ENCODE measurements around the gene C1QA.

- TF ChIP-seq CTCF (conservative IDR thresholded peaks at IDR 0.05 in 1 of 2, IDR thresholded peaks at IDR 0.05 in 1 of 2; ENCODE audit: low read depth in 1 of 2, low read length in 2 of 2) (no peak), EZH2 (IDR thresholded peaks at IDR 0.05; ENCODE audit: low read length, missing control alignments) (no peak)
These were observed 25.9 kb downstream of the C1QA start for GRCh38 chr1:22662318-22662717.

Data from fibroblast of lung (primary cell).